Dendritic cell treated with granulocyte-macrophage colony-stimulating factor and Interleukin-4, amounts not matched to agents 40 ng/mL and 50 ng/mL, for 4 days (primary cell): Measurements from ENCODE around the gene NUP85.
"Not testable (repeated sequence)": the region's sequence is repeated elsewhere in the genome, so short reads cannot be mapped to it uniquely, and the experiment has no call there.

ENCODE experiments used
- H3K27ac Mint-ChIP-seq: one replicate; pipeline ENCODE4 v1.8.0; 2022; ENCODE audit warnings: mild to moderate bottlenecking, mixed read lengths
- H3K27me3 Mint-ChIP-seq: one replicate; pipeline ENCODE4 v1.8.0; 2022; ENCODE audit warnings: mild to moderate bottlenecking, mixed read lengths
- H3K36me3 Mint-ChIP-seq: one replicate; pipeline ENCODE4 v1.8.0; 2022; ENCODE audit warnings: low read depth, mixed read lengths
- H3K4me1 Mint-ChIP-seq: one replicate; pipeline ENCODE4 v1.8.0; 2022; ENCODE audit warnings: low read depth, mixed read lengths
- H3K4me3 Mint-ChIP-seq: one replicate; pipeline ENCODE4 v1.8.0; 2022; ENCODE audit warnings: mild to moderate bottlenecking, moderate library complexity, mixed read lengths
- H3K9me3 Mint-ChIP-seq: one replicate; pipeline ENCODE4 v1.8.0; 2022; ENCODE audit warnings: mixed read lengths
- intact Hi-C: fragments of 100-400 bp; cut with micrococcal nuclease; formaldehyde crosslinking; loops from one replicate; pipeline ENCODE4 v1.15.0; 2022

NUP85 gene

GRCh38 chr17:75271955-75272847 is 66.7 kb downstream of the NUP85 start:
- Mint-ChIP-seq H3K36me3 (peaks cover 84% of the 10 kb centered on the region), H3K27me3 (no peaks in the 10 kb centered on the region), H3K27ac (peak overlapping the region; percentile 96), H3K9me3 (no peaks in the 10 kb centered on the region), H3K4me3 (peak overlapping the region; percentile 81), H3K4me1 (peaks cover 66% of the 10 kb centered on the region)
- intact Hi-C loops: loop anchor here (5.0 kb wide), 1 partner anchor 140 kb away; no protein-coding TSS in a partner anchor

- intact Hi-C loops: loop anchor here (5.0 kb wide), 1 partner anchor 139 kb away; no protein-coding TSS in a partner anchor
- Mint-ChIP-seq H3K4me3 (peak overlapping the region; percentile 81), H3K27ac (peak overlapping the region; percentile 96), H3K36me3 (peaks cover 84% of the 10 kb centered on the region), H3K9me3 (no peaks in the 10 kb centered on the region), H3K27me3 (no peaks in the 10 kb centered on the region), H3K4me1 (peaks cover 60% of the 10 kb centered on the region)
Measured at GRCh38 chr17:75272848-75273184, 67.3 kb downstream of the NUP85 start.

- H3K36me3 Mint-ChIP-seq: peaks cover 90% of the 10 kb centered on the region
- H3K4me3 Mint-ChIP-seq: no peak overlapping the region
- no peaks in the 10 kb centered on the region for H3K9me3 Mint-ChIP-seq
- no peak overlapping the region for H3K27ac Mint-ChIP-seq
- H3K4me1 Mint-ChIP-seq: peaks cover 47% of the 10 kb centered on the region
- intact Hi-C loops: loop anchor here (5.0 kb wide), 1 partner anchor 138 kb away; no protein-coding TSS in a partner anchor
- no peaks in the 10 kb centered on the region for H3K27me3 Mint-ChIP-seq
Measured at GRCh38 chr17:75273977-75274708, 68.7 kb downstream of the NUP85 start.

DNA sequence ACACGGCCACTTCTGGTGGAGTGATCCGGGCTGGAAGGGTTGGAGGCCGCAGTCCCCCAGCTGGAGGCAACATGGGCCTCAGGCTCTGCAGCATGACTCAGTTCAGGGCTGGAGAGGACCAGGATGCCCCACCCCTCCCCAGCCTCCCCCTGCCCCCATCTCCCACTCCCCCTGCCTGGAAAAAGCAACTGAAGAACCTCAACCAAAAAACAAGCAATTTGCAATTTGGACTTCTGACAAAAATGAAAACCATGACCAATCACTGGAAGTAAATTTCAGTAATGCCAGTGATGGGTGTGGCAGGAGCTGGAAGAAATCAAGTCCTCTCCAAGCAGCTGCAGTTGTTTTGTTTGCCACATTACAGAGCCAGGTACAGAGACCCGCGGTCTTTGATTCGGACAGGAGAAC is 72.2 kb downstream of the NUP85 start:
- Mint-ChIP-seq H3K4me3 (no peak overlapping the region), H3K27ac (no peak overlapping the region), H3K27me3 (no peaks in the 10 kb centered on the region), H3K9me3 (no peaks in the 10 kb centered on the region), H3K4me1 (peaks cover 22% of the 10 kb centered on the region), H3K36me3 (peaks cover 99% of the 10 kb centered on the region)
- intact Hi-C loops: no loop called here

- H3K4me1 Mint-ChIP-seq, H3K27ac Mint-ChIP-seq, H3K9me3 Mint-ChIP-seq, H3K4me3 Mint-ChIP-seq, H3K27me3 Mint-ChIP-seq, intact Hi-C loops: not testable (repeated sequence)
- peaks cover 98% of the 10 kb centered on the region for H3K36me3 Mint-ChIP-seq
Measured at GRCh38 chr17:75280189-75280588, 74.7 kb downstream of the NUP85 start.

- H3K4me1 Mint-ChIP-seq: peaks cover 36% of the 10 kb centered on the region
- no peaks in the 10 kb centered on the region for H3K27me3 Mint-ChIP-seq
- no peak overlapping the region for H3K27ac Mint-ChIP-seq
- intact Hi-C loops: loop anchor here (5.0 kb wide), 1 partner anchor 37 kb away; no protein-coding TSS in a partner anchor
- no peak overlapping the region for H3K4me3 Mint-ChIP-seq
- H3K9me3 Mint-ChIP-seq: no peaks in the 10 kb centered on the region
- H3K36me3 Mint-ChIP-seq: peaks cover 94% of the 10 kb centered on the region
Measured at GRCh38 chr17:75285123-75285522, 79.6 kb downstream of the NUP85 start.
